NCI-H2029 (cell line): ENCODE measurements around the gene GBP5.
"Not testable (repeated sequence)": the region's sequence is repeated elsewhere in the genome, so short reads cannot be mapped to it uniquely, and the experiment has no call there.

Experiments used
- DNase-seq: peaks from one replicate; lab custom pipeline; 2025; lab: John Stamatoyannopoulos, UW

GBP5 gene

GRCh38 chr1:89284078-89284763, 11.6 kb upstream of the GBP5 start:
- not testable (repeated sequence) for DNase-seq

GRCh38 chr1:89280766-89281165, 8.1 kb upstream of the GBP5 start:
- DNase-seq: no peak

GRCh38 chr1:89279011-89279466, 6.4 kb upstream of the GBP5 start:
- DNase-seq: no peak

- no peak for DNase-seq
Observed at GRCh38 chr1:89277725-89278124, 5.1 kb upstream of the GBP5 start.

DNA sequence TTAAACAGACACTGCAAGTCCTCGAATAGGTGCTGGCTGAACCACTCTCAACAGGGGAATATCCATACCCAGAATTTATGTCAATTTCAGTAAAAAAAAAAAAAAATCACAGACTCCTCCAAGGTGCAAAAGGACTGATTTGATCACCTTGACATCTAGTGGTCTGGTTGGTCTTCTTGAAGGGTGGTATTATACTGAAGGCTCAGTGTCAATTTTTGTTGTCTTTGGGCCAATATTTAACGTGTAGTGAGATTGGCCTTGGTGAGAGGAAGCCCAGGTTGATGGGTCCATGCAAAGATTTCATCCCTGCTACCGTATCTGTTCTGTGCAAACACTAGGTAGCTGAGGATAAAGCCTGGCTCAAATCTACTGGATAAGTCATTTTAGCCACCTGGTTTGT, 4.0 kb upstream of the GBP5 start:
- no peak for DNase-seq

DNA sequence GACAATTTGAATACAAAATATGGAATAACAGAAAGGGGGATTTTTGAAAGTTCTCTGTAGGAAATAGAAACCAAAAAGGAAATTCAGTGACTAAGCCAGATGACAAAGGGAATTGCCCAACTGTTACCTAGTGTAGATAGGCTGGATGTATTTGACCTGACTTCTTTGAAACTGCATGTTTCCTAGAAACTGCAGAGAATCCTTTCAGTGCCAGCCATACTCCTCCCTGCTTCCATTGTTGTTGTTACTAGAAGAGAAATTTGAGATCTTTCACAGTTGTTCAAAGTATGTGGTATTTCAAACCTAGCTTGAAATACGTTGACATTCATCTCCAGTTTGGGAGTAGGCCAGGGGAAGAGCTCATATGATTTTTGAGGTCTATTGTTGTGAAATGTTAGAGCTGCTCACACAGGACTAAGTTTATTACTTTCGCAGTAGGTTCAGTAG, 1.8 kb upstream of the GBP5 start:
- peak; percentile 15 for DNase-seq

DNA sequence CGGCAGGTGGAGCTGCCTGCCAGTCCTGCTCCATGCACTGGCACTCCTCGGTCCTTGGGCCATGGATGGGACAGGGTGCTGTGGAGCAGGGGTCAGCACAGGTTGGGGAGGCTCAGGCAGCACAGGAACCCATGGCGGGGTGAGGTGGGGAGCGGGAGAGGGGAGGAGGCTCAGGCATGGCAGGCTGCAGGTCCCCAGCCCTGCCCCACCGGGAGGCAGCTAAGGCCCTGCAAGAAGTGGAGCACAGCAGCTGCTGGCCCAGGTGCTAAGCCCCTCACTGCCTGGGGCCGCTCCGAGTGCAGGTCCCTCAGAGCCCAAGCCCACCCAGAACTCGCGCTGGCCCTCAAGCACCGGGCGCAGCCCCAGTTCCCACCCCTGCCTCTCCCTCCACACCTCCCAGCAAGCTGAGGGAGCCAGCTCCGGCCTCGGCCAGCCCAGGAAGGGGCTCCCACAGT, 691 bp upstream of the GBP5 start:
- DNase-seq: no peak

GRCh38 chr1:89271341-89272015, 1.2 kb downstream of the GBP5 start:
- no peak for DNase-seq

GRCh38 chr1:89270423-89270822, 2.2 kb downstream of the GBP5 start:
- no peak for DNase-seq

- no peak for DNase-seq
Observed at GRCh38 chr1:89269277-89269676, 3.4 kb downstream of the GBP5 start.

DNA sequence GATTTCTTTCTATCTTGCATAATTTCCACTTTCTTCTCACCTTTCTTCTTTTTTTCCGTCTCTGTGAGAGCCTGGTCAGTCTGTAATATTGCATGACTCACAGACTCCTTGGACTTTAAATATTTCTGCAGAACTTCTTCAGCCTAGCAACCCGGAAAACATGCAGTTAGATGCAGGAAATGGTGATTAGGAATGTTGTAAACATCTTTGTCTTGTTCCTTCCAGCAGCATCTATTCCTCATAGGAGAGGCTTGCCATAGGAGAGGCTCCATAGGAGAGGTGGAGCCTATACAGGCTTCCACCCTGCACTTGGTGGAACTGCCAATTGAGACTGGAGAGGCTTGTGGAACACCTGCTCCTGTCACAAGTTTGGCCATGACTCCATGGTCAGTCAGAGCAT, 10.0 kb downstream of the GBP5 start:
- DNase-seq: peak; percentile 7

DNA sequence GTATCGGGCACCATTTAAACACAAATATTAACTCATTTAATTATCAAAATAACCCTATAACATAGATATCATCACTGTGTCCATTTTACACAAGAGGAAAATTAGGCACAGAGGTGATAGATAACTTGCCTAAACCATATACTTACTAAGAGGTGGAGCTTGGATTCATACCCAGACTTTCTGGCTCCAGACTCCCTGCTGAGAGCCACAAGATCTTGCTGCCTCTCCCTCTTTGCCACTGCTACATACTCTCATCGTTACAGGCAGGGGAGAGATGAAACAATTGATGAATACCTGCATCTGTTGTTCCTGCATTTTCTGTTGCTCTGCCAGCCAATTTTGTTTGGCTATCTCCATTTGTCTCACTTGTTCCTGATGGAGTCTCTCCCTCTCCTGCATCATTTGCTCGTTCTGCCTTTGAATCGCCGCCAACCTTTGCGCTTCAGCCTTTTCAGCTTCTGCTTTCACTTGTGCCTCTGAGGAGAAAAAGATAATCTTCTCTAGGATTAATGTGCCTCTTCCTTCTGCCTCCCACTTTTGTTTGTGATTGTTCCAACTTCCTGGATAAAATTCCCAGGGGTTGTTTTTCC, 10.6 kb downstream of the GBP5 start:
- peak; percentile 54 for DNase-seq

DNA sequence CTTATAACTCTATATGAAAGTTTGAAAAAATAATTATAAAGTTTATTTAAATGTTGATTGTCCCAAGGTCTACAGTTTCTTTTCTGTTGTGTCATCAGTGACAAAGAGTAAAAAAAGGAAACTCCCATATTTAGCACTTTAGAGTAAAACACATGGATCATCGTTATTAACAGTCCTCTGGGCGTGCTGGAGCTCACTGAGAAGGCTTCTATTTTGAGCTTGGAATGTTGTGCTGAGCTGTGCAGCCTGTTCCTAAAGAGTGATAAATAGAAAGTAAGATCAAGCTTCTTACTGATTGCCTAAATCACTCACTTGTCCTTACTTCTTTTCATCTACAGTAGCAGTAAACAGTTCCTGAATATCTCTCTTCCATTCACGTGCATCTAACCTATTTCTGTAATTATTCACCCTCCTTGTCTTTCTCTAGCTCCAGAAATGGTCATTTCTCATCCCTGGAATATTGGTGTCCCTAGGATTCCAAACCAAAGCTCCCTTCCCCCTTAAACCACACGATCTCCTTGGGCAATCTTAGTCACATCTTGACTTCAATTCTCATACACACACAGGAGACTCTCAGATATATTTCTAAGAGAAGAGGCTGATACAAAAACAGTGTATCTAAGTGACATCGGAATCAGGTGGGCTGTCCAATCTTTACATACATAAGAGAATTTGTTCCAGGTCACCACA, 11.9 kb downstream of the GBP5 start:
- DNase-seq: no peak

DNA sequence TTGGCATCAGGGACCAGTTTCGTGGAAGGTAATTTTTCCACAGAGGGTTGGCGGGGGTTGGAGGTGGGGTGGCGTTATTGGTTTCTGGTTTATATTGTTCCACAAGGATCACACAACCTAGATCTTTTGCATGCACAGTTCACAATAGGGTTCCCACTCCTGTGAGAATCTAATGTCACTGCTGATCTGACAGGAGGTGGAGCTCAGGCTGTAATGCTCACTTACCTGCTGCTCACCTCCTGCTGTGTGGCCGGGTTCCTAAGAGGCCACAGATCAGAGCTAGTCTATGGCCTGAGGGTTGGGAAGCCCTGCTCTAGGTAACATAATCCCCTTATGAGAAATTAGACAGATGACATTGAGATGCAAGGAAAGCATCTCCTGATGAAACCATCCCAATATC, 12.6 kb downstream of the GBP5 start:
- no peak for DNase-seq

- no peak for DNase-seq
Observed at GRCh38 chr1:89259283-89259971, 13.2 kb downstream of the GBP5 start.

- no peak for DNase-seq
Observed at GRCh38 chr1:89257041-89257440, 15.6 kb downstream of the GBP5 start.

DNA sequence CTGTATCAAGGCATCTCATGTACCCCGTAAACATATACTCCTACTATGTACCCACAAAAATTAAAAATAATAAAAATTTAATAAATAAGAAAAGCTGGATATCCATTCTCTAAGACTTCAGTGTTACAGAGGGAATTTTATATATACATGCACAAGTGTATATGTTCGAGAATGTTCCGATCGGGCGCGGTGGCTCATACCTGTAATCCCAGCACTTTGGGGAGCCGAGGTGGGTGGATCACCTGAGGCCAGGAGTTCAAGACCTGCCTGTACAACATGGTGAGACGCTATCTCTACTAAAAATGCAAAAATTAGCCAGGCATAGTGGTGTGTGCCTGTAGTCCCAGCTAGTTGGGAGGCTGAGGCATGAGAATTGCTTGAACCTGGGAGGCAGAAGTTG, 17.1 kb downstream of the GBP5 start:
- not testable (repeated sequence) for DNase-seq

GRCh38 chr1:89254658-89255287, 17.9 kb downstream of the GBP5 start:
- DNase-seq: peak; percentile 85

DNA sequence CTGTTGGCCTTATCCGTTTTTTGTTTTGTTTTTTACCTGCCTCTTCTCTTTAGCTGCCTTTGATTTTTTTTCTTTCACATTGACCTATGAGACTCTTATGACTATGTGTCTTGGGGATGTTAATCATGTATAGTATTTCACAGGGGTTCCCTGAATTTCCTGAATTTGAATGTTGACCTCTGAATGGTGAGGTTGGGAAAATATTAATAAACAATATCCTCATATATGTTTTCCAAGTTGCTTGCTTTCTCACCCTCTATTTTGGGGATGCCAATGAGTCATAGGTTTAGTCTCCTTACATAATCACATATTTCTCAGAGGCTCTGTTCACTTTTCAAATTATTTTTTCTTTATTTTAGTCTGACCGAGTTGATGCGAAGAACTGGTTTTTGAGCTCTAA, 29.6 kb downstream of the GBP5 start:
- DNase-seq: no peak
